Thyroid gland (tissue), 4 donors: ENCODE data around the gene TBCCD1. TPM values are rescaled to one million over a fixed set of nuclear protein-coding genes. Genes with fewer than 3 reads are reported as not detected.

Experiments used
- DNase-seq, 2 donors: peaks; one replicate each; pipeline ENCODE4 v3.0.0-alpha.2; 2019
- H3K27ac ChIP-seq, 3 donors: fragments of 200-600 bp; sonication (generic); 1 replicate in 2 of 3; 2 replicates in 1 of 3; pipeline ENCODE4 v1.5.1; 2016 to 2019; ENCODE audit warnings: mild to moderate bottlenecking in 1 of 3, moderate library complexity in 1 of 3
- H3K27me3 ChIP-seq: fragments of 200-600 bp; sonication (generic); one replicate; pipeline ENCODE4 v1.5.1; 2019
- H3K36me3 ChIP-seq, 2 donors: fragments of 200-600 bp; sonication (generic); one replicate each; pipeline ENCODE4 v1.5.1; 2016 to 2019
- H3K4me1 ChIP-seq, 2 donors: fragments of 200-600 bp; sonication (generic); one replicate each; pipeline ENCODE4 v1.5.1; 2017 to 2019
- H3K4me3 ChIP-seq, 3 donors: fragments of 200-600 bp; sonication (generic); replicated peaks in 1 of 3; 1 replicate in 2 of 3; 2 replicates in 1 of 3; pipeline ENCODE4 v1.5.1; 2016; ENCODE audit warnings: mild to moderate bottlenecking in 1 of 3
- H3K9me3 ChIP-seq: fragments of 200-600 bp; sonication (generic); one replicate; pipeline ENCODE4 v1.5.1; 2017
- CTCF ChIP-seq, 6 experiments: fragments of 200-600 bp in 3 of 6; fragments of 450-650 bp in 3 of 6; sonication (generic) in 3 of 6; IDR thresholded peaks; one replicate each; pipeline ENCODE4 v1.5.1; 2016 to 2019; ENCODE audit warnings: antibody characterized with exemption in 6 of 6, mild to moderate bottlenecking in 2 of 6, inconsistent platforms in 1 of 6, moderate library complexity in 1 of 6
- POLR2A ChIP-seq, 2 donors: fragments of 450-650 bp; IDR thresholded peaks; one replicate each; pipeline ENCODE4 v1.6.1; 2017; ENCODE audit warnings: antibody characterized with exemption in 2 of 2, mild to moderate bottlenecking in 2 of 2, moderate library complexity in 1 of 2
- WGBS, 2 donors: methylation state at CpG; one replicate each; pipeline ENCODE4 v1.1.5; 2017; 5-methylcytosine and 5-hydroxymethylcytosine counted together
- intact Hi-C: fragments of 100-400 bp; cut with DNase I; formaldehyde crosslinking; loops from one replicate; pipeline ENCODE4 v1.15.1; 2023
- total RNA-seq, 4 donors: library from RNA; depleted of rRNA; stranded (reverse); fragments of >200 nt; gene quantifications; one replicate each; pipeline ENCODE4 v1.2.3, GENCODE V29; 2016

The TBCCD1 gene
- total RNA-seq, 4 donors from 2014 or later, result 20.8 to 24.3 (median 21.6) TPM

- no peaks in the 10 kb centered on the region for H3K9me3 ChIP-seq
- WGBS, 2 donors, result 86 to 89% methylated on average over 5 of the region's 5 CpGs
- H3K4me1 ChIP-seq, result no peaks in the 10 kb centered on the region
- no peak for TF ChIP-seq POLR2A (IDR thresholded peaks at IDR 0.05)
- TF ChIP-seq CTCF (IDR thresholded peaks at IDR 0.05), result no peak
- peaks cover 47 to 68% of the 10 kb centered on the region in 2 donors for H3K36me3 ChIP-seq
- H3K4me3 ChIP-seq, result no peak overlapping the region
- H3K27me3 ChIP-seq, result no peaks in the 10 kb centered on the region
- DNase-seq, result no peak
- no peak overlapping the region for H3K27ac ChIP-seq
- intact Hi-C loops, result no loop called here
These were observed 16.7 kb upstream of the TBCCD1 start for GRCh38 chr3:186583831-186584230.

GRCh38 chr3:186582541-186582940 is 15.4 kb upstream of the TBCCD1 start:
- H3K9me3 ChIP-seq, result no peaks in the 10 kb centered on the region
- no peak overlapping the region for H3K27ac ChIP-seq
- no peaks in the 10 kb centered on the region for H3K4me1 ChIP-seq
- TF ChIP-seq POLR2A (IDR thresholded peaks at IDR 0.05) (no peak), CTCF (IDR thresholded peaks at IDR 0.05) (no peak)
- DNase-seq, result no peak
- H3K4me3 ChIP-seq, result no peak overlapping the region
- intact Hi-C loops, result no loop called here
- WGBS, 2 donors, result 97 to 99% methylated on average over 6 of the region's 6 CpGs
- peaks cover 50 to 79% of the 10 kb centered on the region in 2 donors for H3K36me3 ChIP-seq
- no peaks in the 10 kb centered on the region for H3K27me3 ChIP-seq

- Histone ChIP-seq H3K27me3 (no peaks in the 10 kb centered on the region), H3K36me3 (peaks cover 66 to 92% of the 10 kb centered on the region in 2 donors), H3K4me3 (no peak overlapping the region), H3K27ac (no peak overlapping the region), H3K9me3 (no peaks in the 10 kb centered on the region), H3K4me1 (no peaks in the 10 kb centered on the region)
- intact Hi-C loops, result no loop called here
- no peak for DNase-seq
- 91 to 93% methylated on average over 3 of the region's 3 CpGs for WGBS, 2 donors
- no peak for TF ChIP-seq POLR2A (IDR thresholded peaks at IDR 0.05)
- no peak for TF ChIP-seq CTCF (IDR thresholded peaks at IDR 0.05)
These were observed 13.6 kb upstream of the TBCCD1 start for GRCh38 chr3:186580785-186581184.

- no peak for TF ChIP-seq CTCF (IDR thresholded peaks at IDR 0.05)
- H3K27me3 ChIP-seq, result no peaks in the 10 kb centered on the region
- no peak for DNase-seq
- no peak overlapping the region for H3K27ac ChIP-seq
- H3K4me3 ChIP-seq, result no peak overlapping the region
- 84 to 88% methylated on average over 2 of the region's 2 CpGs for WGBS, 2 donors
- H3K4me1 ChIP-seq, result peaks cover 0 to 8% of the 10 kb centered on the region in 2 donors
- intact Hi-C loops, result no loop called here
- peaks cover 37 to 74% of the 10 kb centered on the region in 2 donors for H3K36me3 ChIP-seq
- no peaks in the 10 kb centered on the region for H3K9me3 ChIP-seq
These were observed 10.4 kb upstream of the TBCCD1 start for GRCh38 chr3:186577521-186577920.

GRCh38 chr3:186571644-186572013 is 4.5 kb upstream of the TBCCD1 start:
- Histone ChIP-seq H3K36me3 (peaks cover 12 to 26% of the 10 kb centered on the region in 2 donors), H3K4me1 (peaks cover 25 to 30% of the 10 kb centered on the region in 2 donors), H3K4me3 (peak overlapping the region in 1 of 3 donors; percentile 73), H3K9me3 (no peaks in the 10 kb centered on the region), H3K27ac (peak overlapping the region in 1 of 3 donors; percentile 82), H3K27me3 (no peaks in the 10 kb centered on the region)
- no peak for TF ChIP-seq CTCF (IDR thresholded peaks at IDR 0.05)
- no peak for DNase-seq
- intact Hi-C loops, result no loop called here
- 79 to 86% methylated on average over 2 of the region's 2 CpGs for WGBS, 2 donors
